HEK293 (cell line): ENCODE measurements around the gene EXD2.

Experiments used
- CTCF ChIP-seq: fragments of 450-650 bp; formaldehyde crosslinking; IDR thresholded peaks from 2 replicates; pipeline ENCODE4 v1.5.1; 2016; ENCODE audit warnings: missing biosample characterization, missing genetic modification characterization
- INSM2 ChIP-seq: fragments of 450-650 bp; formaldehyde crosslinking; IDR thresholded peaks from 2 replicates; pipeline ENCODE4 v1.5.1; 2016; ENCODE audit warnings: missing biosample characterization, missing genetic modification characterization
- OVOL3 ChIP-seq: fragments of 450-650 bp; formaldehyde crosslinking; IDR thresholded peaks from 2 replicates; pipeline ENCODE4 v1.5.1; 2016; ENCODE audit warnings: missing biosample characterization, missing genetic modification characterization
- TCF7L2 ChIP-seq: IDR thresholded peaks from 2 replicates; pipeline ENCODE4 v1.6.1; 2011; ENCODE audit warnings: low read depth, mild to moderate bottlenecking, inconsistent platforms, low read length, moderate library complexity, borderline replicate concordance
- ZBTB1 ChIP-seq: fragments of 450-650 bp; formaldehyde crosslinking; IDR thresholded peaks from 2 replicates; pipeline ENCODE4 v1.5.1; 2016; ENCODE audit warnings: missing biosample characterization, missing genetic modification characterization
- ZNF121 ChIP-seq: fragments of 450-650 bp; formaldehyde crosslinking; IDR thresholded peaks from 2 replicates; pipeline ENCODE4 v1.5.1; 2016; ENCODE audit warnings: missing biosample characterization, missing genetic modification characterization
- ZNF155 ChIP-seq: fragments of 450-650 bp; formaldehyde crosslinking; IDR thresholded peaks from 2 replicates; pipeline ENCODE4 v1.5.1; 2016; ENCODE audit warnings: missing biosample characterization, missing genetic modification characterization
- ZNF16 ChIP-seq: fragments of 450-650 bp; formaldehyde crosslinking; IDR thresholded peaks from 2 replicates; pipeline ENCODE4 v1.5.1; 2016; ENCODE audit warnings: low read depth, missing biosample characterization, missing genetic modification characterization
- ZNF274 ChIP-seq, 2 experiments: fragments of 200-500 bp in 1 of 2; fragments of 450-650 bp in 1 of 2; sonication (Bioruptor generic) in 1 of 2; formaldehyde crosslinking in 1 of 2; IDR thresholded peaks; 2 replicates each; pipeline versions ENCODE4 v1.5.1 to v1.6.1; 2014 to 2016; ENCODE audit warnings: borderline replicate concordance in 1 of 2, inconsistent platforms in 1 of 2, low read length in 1 of 2, missing biosample characterization in 1 of 2, missing genetic modification characterization in 1 of 2
- ZNF324 ChIP-seq: fragments of 450-650 bp; formaldehyde crosslinking; IDR thresholded peaks from 2 replicates; pipeline ENCODE4 v1.5.1; 2016; ENCODE audit warnings: missing biosample characterization, missing genetic modification characterization
- ZNF37A ChIP-seq: fragments of 450-650 bp; IDR thresholded peaks from 2 replicates; pipeline ENCODE4 v1.5.1; 2018; ENCODE audit warnings: missing biosample characterization, missing genetic modification characterization
- ZNF423 ChIP-seq: fragments of 450-650 bp; formaldehyde crosslinking; IDR thresholded peaks from 2 replicates; pipeline ENCODE4 v1.5.1; 2016; ENCODE audit warnings: missing biosample characterization, missing genetic modification characterization
- ZNF518A ChIP-seq: fragments of 450-650 bp; formaldehyde crosslinking; conservative IDR thresholded peaks from 2 replicates; pipeline ENCODE4 v1.5.1; 2016; ENCODE audit warnings: low read depth, missing biosample characterization, missing genetic modification characterization
- ZNF521 ChIP-seq: fragments of 450-650 bp; formaldehyde crosslinking; IDR thresholded peaks from 2 replicates; pipeline ENCODE4 v1.5.1; 2017; ENCODE audit warnings: missing biosample characterization, mild to moderate bottlenecking, missing genetic modification characterization
- ZNF558 ChIP-seq: fragments of 450-650 bp; formaldehyde crosslinking; IDR thresholded peaks from 2 replicates; pipeline ENCODE4 v1.5.1; 2016; ENCODE audit warnings: missing biosample characterization, missing genetic modification characterization
- ZNF560 ChIP-seq: fragments of 450-650 bp; formaldehyde crosslinking; IDR thresholded peaks from 2 replicates; pipeline ENCODE4 v1.5.1; 2017; ENCODE audit warnings: missing biosample characterization, missing genetic modification characterization, borderline replicate concordance
- ZNF639 ChIP-seq: fragments of 450-650 bp; formaldehyde crosslinking; IDR thresholded peaks from 2 replicates; pipeline ENCODE4 v1.5.1; 2016; ENCODE audit warnings: missing biosample characterization, missing genetic modification characterization
- ZNF658 ChIP-seq: fragments of 450-650 bp; formaldehyde crosslinking; IDR thresholded peaks from 2 replicates; pipeline ENCODE4; 2016; ENCODE audit warnings: missing biosample characterization, missing genetic modification characterization
- ZNF677 ChIP-seq: fragments of 450-650 bp; IDR thresholded peaks from 2 replicates; pipeline ENCODE4 v1.5.0; 2018; ENCODE audit warnings: missing biosample characterization, mild to moderate bottlenecking, missing genetic modification characterization, moderate library complexity
- ZNF701 ChIP-seq: fragments of 450-650 bp; formaldehyde crosslinking; IDR thresholded peaks from 2 replicates; pipeline ENCODE4 v1.5.1; 2016; ENCODE audit warnings: missing biosample characterization, missing genetic modification characterization
- ZNF768 ChIP-seq: fragments of 450-650 bp; formaldehyde crosslinking; IDR thresholded peaks from 2 replicates; pipeline ENCODE4 v1.5.1; 2018; ENCODE audit warnings: missing biosample characterization, mild to moderate bottlenecking, missing genetic modification characterization
- ZNF837 ChIP-seq: fragments of 450-650 bp; formaldehyde crosslinking; IDR thresholded peaks from 2 replicates; pipeline ENCODE4 v1.5.1; 2016; ENCODE audit warnings: missing biosample characterization, missing genetic modification characterization
- ZNF843 ChIP-seq: fragments of 450-650 bp; formaldehyde crosslinking; IDR thresholded peaks from 2 replicates; pipeline ENCODE4 v1.5.1; 2016; ENCODE audit warnings: missing biosample characterization, missing genetic modification characterization
- TF ChIP-seq, protein P1 (sequence below): fragments of 450-650 bp; formaldehyde crosslinking; IDR thresholded peaks from 2 replicates; pipeline ENCODE4 v1.5.1; 2016; ENCODE audit warnings: missing biosample characterization, missing genetic modification characterization, borderline replicate concordance
- TF ChIP-seq, protein P2 (sequence below): fragments of 450-650 bp; IDR thresholded peaks from 2 replicates; pipeline ENCODE4 v1.5.1; 2018; ENCODE audit warnings: missing biosample characterization, mild to moderate bottlenecking, missing genetic modification characterization

Gene EXD2

DNA sequence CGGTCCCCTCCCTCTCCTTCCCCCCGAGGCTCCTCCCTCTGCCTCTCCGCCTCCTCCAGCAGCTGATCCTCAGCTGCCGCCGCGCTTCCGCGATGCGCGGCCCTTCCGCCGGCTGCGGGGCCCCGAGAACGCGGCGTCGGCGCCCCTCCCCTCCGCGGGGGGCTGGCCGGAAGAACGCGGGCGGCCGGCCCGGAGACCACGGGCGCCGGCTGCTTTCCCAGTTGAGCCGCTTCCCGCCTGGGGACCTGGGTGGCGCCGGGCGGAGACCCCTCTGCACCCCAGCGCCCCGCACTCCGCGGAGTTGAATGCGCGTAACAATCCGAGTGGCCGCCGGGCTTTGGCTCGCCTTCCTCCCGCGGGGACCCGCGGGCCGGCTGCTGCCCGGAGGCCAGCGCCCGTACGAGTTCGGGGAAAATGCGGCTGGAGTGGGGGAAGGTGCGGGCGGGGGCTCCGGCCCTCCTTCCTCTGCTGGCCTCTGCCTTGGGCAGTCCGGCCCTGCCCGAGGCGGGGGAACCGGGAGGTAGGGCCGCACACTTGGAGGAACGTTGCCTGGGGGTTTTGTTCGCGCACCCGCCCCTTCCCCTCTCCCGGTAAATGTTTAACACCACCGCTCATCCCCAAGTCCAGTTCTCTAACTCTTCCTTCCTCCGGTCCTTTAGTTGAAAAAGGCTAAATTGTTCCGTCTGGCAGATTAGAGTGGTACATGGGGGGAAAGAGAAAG is 38.0 kb upstream of the EXD2 start (continued):
- TF ChIP-seq ZNF518A (tag by site-specific recombination): no peak
- no peak for TF ChIP-seq ZNF843 (tag by site-specific recombination)
- TF ChIP-seq ZNF560 (tag by site-specific recombination): no peak
- no peak for TF ChIP-seq ZNF677 (tag by site-specific recombination)
- TF ChIP-seq, protein P1, sequence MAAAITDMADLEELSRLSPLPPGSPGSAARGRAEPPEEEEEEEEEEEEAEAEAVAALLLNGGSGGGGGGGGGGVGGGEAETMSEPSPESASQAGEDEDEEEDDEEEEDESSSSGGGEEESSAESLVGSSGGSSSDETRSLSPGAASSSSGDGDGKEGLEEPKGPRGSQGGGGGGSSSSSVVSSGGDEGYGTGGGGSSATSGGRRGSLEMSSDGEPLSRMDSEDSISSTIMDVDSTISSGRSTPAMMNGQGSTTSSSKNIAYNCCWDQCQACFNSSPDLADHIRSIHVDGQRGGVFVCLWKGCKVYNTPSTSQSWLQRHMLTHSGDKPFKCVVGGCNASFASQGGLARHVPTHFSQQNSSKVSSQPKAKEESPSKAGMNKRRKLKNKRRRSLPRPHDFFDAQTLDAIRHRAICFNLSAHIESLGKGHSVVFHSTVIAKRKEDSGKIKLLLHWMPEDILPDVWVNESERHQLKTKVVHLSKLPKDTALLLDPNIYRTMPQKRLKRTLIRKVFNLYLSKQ (tag by site-specific recombination): no peak
- no peak for TF ChIP-seq ZNF37A
- TF ChIP-seq, protein P2, sequence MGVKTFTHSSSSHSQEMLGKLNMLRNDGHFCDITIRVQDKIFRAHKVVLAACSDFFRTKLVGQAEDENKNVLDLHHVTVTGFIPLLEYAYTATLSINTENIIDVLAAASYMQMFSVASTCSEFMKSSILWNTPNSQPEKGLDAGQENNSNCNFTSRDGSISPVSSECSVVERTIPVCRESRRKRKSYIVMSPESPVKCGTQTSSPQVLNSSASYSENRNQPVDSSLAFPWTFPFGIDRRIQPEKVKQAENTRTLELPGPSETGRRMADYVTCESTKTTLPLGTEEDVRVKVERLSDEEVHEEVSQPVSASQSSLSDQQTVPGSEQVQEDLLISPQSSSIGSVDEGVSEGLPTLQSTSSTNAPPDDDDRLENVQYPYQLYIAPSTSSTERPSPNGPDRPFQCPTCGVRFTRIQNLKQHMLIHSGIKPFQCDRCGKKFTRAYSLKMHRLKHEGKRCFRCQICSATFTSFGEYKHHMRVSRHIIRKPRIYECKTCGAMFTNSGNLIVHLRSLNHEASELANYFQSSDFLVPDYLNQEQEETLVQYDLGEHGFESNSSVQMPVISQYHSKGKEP (tag by site-specific recombination): no peak
- TF ChIP-seq ZNF558 (tag by site-specific recombination): no peak
- TF ChIP-seq ZNF701 (tag by site-specific recombination): no peak
- no peak for TF ChIP-seq CTCF (tag by site-specific recombination)
- TF ChIP-seq ZNF121 (tag by site-specific recombination): no peak
- no peak for TF ChIP-seq ZNF837 (tag by site-specific recombination)
- TF ChIP-seq ZNF155 (tag by site-specific recombination): no peak
- no peak for TF ChIP-seq OVOL3
- TF ChIP-seq ZNF16 (tag by site-specific recombination): no peak
- TF ChIP-seq ZNF324: no peak
- no peak for TF ChIP-seq ZNF768 (tag by site-specific recombination)
- no peak for TF ChIP-seq TCF7L2
- no peak for TF ChIP-seq ZNF521 (tag by site-specific recombination)
- 0 out of 2 replicates have a peak, but pooled peaks have one; percentile 21 for TF ChIP-seq ZNF423 (tag by site-specific recombination)
- no peak for TF ChIP-seq ZBTB1 (tag by site-specific recombination)
- TF ChIP-seq INSM2 (tag by site-specific recombination): no peak
- no peak for TF ChIP-seq ZNF274 (IDR thresholded peaks at IDR 0.05; ENCODE audit: low read length)
- TF ChIP-seq ZNF274 (tag by site-specific recombination; IDR thresholded peaks at IDR 0.05; ENCODE audit: borderline replicate concordance): no peak
- no peak for TF ChIP-seq ZNF639 (tag by site-specific recombination)
- no peak for TF ChIP-seq ZNF658 (tag by site-specific recombination)
